Left cardiac atrium (tissue), 2 donors: ENCODE measurements around the gene TOMM7. TPM values are rescaled to one million over a fixed set of nuclear protein-coding genes. Genes with fewer than 3 reads are reported as not detected.

Experiments
- total RNA-seq, 2 donors: library from RNA; stranded (reverse); fragmentation: NEBNext Ultra II Directional; extraction: Animal tissue kit (Norgen Biotek cat#: 25700); gene quantifications; one replicate each; pipeline ENCODE4 v1.2.1, GENCODE V29; 2021
- donor health status: DM: no; HTN: yes; CAD: no; lungs with severe emphysema.
- donor health status: DM: yes; HTN: yes; CAD: no.

The TOMM7 gene
- total RNA-seq, 2 donors from 2014 or later, result 365 to 444 TPM

Other genes starting within 250 kb of the TOMM7 start
- gene IL6, start 95.6 kb downstream of the TOMM7 start, total RNA-seq, result 10 to 100 TPM in 1 of 2 donors, 1 to 10 TPM in 1; 3.3 to 20.1 TPM
- 10 to 100 TPM; 36.6 to 37.1 TPM for gene HYCC1, start 191.3 kb upstream of the TOMM7 start, total RNA-seq